NT2/D1 (cell line): ENCODE results near the gene NUTM1.

ENCODE experiments used
- YY1 ChIP-seq: IDR thresholded peaks from 2 replicates; pipeline ENCODE4 v1.6.1; 2011; ENCODE audit not compliant: insufficient read length, insufficient read depth
- ZNF274 ChIP-seq: IDR thresholded peaks from 2 replicates; pipeline ENCODE4 v1.6.1; 2011; ENCODE audit warnings: mild to moderate bottlenecking, low read depth, low read length

DNA sequence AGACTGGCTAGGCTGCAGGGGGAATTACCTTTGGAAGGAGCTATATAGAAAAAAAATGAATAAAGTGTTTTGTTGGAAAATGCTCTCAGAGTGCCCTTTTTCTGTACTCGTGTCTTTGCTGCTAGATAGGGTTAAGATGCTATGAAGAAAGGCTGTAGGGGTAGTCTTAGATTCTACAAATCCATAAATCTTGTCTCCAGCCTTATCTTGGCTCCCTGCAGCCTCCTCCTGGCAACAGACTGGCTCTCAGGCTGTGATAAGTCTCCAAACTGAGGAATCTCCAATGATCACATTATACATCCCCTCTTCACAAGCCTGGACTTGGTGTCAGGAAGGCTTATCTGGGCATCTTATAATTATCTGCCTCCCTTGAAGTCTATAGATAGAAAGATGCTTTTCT is 14.5 kb downstream of the NUTM1 start:
- TF ChIP-seq ZNF274 (no peak), YY1 (no peak)
